ENCODE measurements around the gene RNF220. TPM values are rescaled to one million over a fixed set of nuclear protein-coding genes. Genes with fewer than 3 reads are reported as not detected.
"Not testable (repeated sequence)": the region's sequence is repeated elsewhere in the genome, so short reads cannot be mapped to it uniquely, and the experiment has no call there.

RNF220 gene
- polyA plus RNA-seq, 1 donor, result 59.6 TPM

GRCh38 chr1:44553771-44554170, 148.7 kb downstream of the RNF220 start:
- no peak for DNase-seq

- no peak for DNase-seq
Observed at GRCh38 chr1:44554706-44555105, 149.7 kb downstream of the RNF220 start.

- DNase-seq, result no peak
Observed at GRCh38 chr1:44557778-44558177, 152.7 kb downstream of the RNF220 start.

- DNase-seq, result no peak
Observed at GRCh38 chr1:44558883-44559282, 153.8 kb downstream of the RNF220 start.

- DNase-seq, result no peak
Observed at GRCh38 chr1:44559330-44559729, 154.3 kb downstream of the RNF220 start.

GRCh38 chr1:44559913-44560312, 154.9 kb downstream of the RNF220 start:
- no peak for DNase-seq

- not testable (repeated sequence) for DNase-seq
Observed at GRCh38 chr1:44560696-44561095, 155.6 kb downstream of the RNF220 start.

GRCh38 chr1:44565259-44565750, 160.2 kb downstream of the RNF220 start:
- no peak for DNase-seq

GRCh38 chr1:44565833-44566232, 160.8 kb downstream of the RNF220 start:
- no peak for DNase-seq

- DNase-seq, result no peak
Observed at GRCh38 chr1:44566281-44567046, 161.4 kb downstream of the RNF220 start.

GRCh38 chr1:44568128-44568900, 163.3 kb downstream of the RNF220 start:
- DNase-seq, result no peak

- DNase-seq, result no peak
Observed at GRCh38 chr1:44569491-44569890, 164.4 kb downstream of the RNF220 start.

GRCh38 chr1:44571712-44572571, 166.9 kb downstream of the RNF220 start:
- no peak for DNase-seq

GRCh38 chr1:44572572-44572879, 167.5 kb downstream of the RNF220 start:
- no peak for DNase-seq

- DNase-seq, result no peak
Observed at GRCh38 chr1:44575396-44575795, 170.3 kb downstream of the RNF220 start.

- no peak for DNase-seq
Observed at GRCh38 chr1:44576456-44577150, 171.5 kb downstream of the RNF220 start.

GRCh38 chr1:44581205-44581604, 176.2 kb downstream of the RNF220 start:
- no peak for DNase-seq

- DNase-seq, result no peak
Observed at GRCh38 chr1:44584167-44584566, 179.1 kb downstream of the RNF220 start.

GRCh38 chr1:44585315-44585920, 180.4 kb downstream of the RNF220 start:
- DNase-seq, result no peak

- DNase-seq, result no peak
Observed at GRCh38 chr1:44587796-44588460, 182.9 kb downstream of the RNF220 start.

GRCh38 chr1:44588551-44589210, 183.6 kb downstream of the RNF220 start:
- no peak for DNase-seq

Measured in hindlimb muscle (tissue), 1 donor.